ENCODE measurements around the gene PINK1.

DNA sequence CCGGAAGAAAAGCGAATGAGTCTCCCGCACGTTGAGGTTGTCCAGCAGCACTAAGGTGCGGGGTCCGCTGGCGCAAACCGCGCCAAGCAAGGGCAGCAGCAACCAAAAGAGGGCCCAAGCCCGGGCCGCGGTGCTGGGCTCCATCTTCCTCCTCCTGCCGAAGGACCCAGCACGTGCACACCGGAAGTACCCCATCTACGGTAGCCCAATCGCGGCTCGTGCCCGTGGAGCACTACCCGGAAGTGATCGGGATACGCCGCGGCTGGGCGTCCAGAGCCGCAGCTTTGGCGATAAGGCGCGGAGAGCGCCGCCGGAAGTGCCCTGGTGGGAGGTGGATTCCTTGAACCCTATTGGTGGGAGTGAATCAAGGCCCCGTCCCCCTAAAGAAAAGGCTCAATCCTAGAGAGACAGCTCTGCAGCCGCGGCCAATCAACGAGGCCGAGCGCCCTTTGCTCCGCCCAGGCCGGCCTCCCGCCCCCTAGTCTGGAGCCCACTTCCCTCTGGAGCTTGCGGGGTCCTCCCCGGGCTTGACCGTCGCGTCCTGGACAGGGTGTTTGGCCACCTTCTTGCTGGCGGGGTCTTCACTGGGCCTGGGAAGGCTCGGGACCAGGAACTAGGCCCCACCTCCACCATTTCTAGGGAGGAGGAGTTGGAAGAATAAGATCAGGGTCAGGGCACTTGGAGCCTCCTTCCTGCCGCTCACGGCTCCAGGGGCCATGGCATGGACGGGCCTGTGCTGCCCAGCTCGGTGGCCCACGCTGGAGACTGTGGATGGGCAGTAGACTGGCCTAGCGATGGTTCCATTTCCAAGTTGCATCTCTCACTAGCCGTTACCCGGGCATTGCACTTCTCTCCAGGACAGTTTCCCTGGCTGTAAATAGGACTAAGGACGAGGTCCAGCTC is 28.2 kb downstream of the PINK1 start, which contains the start of gene DDOST:
- TF ChIP-seq, protein P1, sequence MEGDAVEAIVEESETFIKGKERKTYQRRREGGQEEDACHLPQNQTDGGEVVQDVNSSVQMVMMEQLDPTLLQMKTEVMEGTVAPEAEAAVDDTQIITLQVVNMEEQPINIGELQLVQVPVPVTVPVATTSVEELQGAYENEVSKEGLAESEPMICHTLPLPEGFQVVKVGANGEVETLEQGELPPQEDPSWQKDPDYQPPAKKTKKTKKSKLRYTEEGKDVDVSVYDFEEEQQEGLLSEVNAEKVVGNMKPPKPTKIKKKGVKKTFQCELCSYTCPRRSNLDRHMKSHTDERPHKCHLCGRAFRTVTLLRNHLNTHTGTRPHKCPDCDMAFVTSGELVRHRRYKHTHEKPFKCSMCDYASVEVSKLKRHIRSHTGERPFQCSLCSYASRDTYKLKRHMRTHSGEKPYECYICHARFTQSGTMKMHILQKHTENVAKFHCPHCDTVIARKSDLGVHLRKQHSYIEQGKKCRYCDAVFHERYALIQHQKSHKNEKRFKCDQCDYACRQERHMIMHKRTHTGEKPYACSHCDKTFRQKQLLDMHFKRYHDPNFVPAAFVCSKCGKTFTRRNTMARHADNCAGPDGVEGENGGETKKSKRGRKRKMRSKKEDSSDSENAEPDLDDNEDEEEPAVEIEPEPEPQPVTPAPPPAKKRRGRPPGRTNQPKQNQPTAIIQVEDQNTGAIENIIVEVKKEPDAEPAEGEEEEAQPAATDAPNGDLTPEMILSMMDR (IDR thresholded peaks at IDR 0.05) = peak in 1 of 3 donors; percentile 32
- no peak for TF ChIP-seq POLR2A (IDR thresholded peaks at IDR 0.05)
- TF ChIP-seq POLR2AphosphoS5 (IDR thresholded peaks at IDR 0.05) = peak; percentile 43 to 85 (median 62)
